HG03139 (cell line): ENCODE measurements around the gene EFCAB5.
"Not testable (repeated sequence)": the region's sequence is repeated elsewhere in the genome, so short reads cannot be mapped to it uniquely, and the experiment has no call there.

ENCODE experiments used
- ATAC-seq: cut with Tn5 transposase; IDR thresholded peaks from one replicate; pipeline ENCODE4 v1.9.1; 2021; ENCODE audit not compliant: unreplicated experiment

Gene EFCAB5

DNA sequence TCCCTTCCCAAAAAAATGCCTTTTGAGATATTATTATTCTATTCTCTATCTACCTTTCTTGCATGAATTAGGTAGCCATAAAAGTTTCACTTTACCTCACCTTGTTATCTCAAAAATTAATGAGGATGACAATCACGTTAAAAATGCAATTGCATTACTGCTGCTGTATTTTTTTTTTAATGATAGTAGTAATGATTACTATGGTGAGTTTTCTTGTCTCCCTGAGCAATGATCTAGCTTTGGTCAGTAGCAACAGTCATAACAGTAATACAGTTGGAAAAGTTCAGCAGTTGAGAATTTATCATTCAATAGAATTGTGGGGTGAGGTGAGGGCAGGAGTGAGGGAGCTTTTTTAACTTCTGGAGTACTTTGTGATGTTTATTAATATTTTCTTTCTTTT, at the start of gene EFCAB5:
Gene EFCAB5, plus strand, starts transcription at position 301 of the 400 bp plus-strand sequence. CDS start 163 bp downstream, outside the sequence.
- ATAC-seq: no peak

DNA sequence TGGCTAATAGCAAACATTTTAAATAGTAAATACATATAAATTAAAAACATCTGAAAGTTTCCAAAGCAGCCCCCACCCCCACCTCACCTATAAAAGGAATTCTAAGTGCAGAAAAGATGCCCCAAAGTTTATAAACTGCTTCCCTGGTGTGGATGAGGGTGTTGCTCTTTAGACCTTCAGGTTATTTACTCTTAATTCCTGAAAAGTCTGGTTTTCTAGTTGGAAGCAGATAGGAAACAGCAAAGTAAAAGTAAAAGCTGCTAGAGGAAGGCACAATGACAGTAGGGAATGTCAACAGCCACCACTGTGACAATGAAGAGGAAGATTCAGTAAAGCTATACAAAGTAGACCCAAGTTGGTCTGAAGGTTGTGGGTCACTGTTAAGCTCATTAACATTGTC, 49.2 kb upstream of the EFCAB5 start:
- no peak for ATAC-seq

DNA sequence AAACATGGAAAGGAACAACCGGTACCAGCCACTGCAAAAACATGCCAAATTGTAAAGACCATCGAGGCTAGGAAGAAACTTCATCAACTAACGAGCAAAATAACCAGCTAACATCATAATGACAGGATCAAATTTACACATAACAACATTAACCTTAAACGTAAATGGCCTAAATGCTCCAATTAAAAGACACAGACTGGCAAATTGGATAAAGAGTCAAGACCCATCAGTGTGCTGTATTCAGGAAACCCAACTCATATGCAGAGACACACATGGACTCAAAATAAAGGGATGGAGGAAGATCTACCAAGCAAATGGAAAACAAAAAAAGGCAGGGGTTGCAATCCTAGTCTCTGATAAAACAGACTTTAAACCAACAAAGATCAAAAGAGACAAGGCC, 44.3 kb upstream of the EFCAB5 start:
- not testable (repeated sequence) for ATAC-seq

DNA sequence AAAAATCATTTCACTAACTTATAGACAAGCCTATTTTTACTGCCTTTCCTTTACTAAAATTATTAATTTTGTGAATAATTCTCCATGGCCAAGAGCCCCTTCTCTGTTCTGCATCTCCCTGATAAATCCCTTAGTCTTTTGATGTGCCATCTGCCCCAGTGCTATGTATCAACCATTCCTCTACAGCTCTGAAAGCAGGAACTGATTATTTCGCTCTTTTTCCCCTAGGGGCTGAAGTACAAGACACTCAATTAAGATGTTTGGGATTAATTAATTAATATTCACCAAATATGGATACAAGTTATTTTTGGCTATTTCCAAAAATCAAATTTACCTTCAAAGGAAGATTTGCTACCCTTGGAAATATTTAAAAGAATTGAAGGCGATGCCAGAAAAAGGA, 38.0 kb upstream of the EFCAB5 start:
- ATAC-seq: no peak

DNA sequence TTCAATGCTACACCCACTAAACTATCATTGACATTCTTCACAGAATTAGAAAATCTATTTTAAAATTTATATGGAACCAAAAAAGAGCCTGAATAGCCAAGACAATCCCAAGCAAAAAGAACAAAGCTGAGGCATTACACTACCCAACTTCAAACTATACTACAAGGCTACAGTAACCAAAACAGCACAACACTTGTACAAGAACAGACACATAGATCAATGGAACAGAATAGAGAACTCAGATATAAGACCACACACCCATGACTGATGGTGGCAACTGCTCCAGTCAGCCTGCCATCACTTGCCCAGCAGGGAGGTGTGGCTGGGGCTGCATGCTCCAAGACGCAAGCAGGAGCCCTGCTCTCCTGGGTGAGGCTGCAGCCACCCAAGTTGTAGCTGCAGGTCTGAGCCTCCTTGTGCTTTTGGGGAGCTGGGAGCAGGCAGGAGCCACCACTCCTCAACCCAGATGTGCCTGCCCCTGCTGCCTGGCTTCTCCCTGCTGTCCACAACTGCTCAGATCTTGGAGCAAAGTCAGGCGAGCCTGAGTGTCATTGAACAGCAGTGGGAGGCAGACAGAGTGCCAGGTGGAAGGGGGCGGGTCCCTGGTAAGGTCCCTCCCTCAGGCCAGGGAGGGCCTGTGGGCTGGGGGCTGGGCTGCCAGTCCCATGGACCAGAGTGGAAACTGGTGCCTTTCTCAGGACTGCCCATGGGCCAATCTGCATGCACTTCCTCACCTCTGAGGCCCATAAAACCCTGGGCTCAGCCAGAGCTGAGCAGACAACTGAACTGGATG, 36.2 kb upstream of the EFCAB5 start:
- ATAC-seq: no peak

DNA sequence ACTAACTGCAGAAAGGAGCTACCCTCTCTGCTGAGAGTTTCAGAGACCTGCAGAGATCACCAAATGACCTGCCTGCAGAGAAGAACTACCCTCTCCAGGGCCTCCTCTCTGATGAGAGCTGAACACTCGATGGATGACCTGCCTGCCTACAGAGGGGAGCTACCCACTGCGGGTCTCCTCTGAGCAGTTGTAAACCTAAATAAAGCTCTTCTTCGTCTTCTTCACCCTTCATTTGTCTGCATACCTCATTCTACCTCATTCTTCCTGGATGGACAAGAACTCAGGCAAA, 35.6 kb upstream of the EFCAB5 start:
- ATAC-seq: no peak

DNA sequence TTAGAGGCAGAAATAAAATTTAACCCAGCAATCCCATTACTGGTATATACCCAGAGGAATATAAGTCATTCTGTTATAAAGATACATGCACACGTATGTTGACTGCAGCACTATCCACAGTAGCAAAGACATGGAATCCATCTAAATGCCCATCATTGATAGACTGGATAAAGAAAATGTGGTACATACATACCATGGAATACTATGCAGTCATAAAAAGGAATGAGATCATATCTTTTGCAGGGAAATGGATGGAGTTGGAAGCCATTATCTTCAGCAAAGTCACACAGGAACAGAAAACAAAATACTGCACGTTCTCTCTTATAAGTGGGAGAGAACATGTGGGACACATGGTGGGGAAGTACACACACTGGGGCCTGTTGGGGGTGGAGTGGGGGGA, 34.5 kb upstream of the EFCAB5 start:
- no peak for ATAC-seq

DNA sequence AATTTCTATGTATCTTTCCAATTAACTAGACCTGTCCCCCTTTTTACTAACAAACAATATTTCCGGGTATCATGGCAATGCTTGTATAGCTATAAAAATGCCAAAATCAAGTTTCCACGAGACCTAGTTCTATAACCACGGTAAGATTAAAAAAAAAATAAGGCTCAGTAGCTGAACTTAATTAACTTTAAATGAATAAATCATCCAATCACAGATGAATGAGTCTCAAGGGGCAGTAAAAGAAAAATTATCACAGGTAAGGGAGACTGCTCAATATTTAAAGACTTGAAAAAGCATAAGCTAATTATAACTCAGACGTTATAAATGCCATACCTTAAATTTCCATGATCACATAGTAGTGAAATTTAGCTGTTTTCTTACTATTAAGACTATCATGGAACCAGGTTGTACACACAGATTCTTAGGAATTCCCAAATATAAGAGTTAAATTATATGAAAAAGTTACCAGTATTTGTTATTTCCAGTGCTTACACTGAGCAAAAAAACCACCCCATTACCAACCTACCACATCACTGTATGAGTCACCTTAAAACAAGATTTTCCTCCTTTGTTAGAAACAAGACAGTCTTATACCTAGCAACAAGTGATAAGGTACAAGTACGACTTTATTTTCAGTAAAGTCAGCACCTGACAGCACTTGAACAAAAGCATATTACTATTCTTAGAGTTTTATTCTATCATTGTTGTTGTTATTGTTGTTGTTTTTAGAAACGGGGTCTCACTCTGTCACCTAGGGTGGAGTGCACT, 32.0 kb upstream of the EFCAB5 start:
- ATAC-seq: no peak

DNA sequence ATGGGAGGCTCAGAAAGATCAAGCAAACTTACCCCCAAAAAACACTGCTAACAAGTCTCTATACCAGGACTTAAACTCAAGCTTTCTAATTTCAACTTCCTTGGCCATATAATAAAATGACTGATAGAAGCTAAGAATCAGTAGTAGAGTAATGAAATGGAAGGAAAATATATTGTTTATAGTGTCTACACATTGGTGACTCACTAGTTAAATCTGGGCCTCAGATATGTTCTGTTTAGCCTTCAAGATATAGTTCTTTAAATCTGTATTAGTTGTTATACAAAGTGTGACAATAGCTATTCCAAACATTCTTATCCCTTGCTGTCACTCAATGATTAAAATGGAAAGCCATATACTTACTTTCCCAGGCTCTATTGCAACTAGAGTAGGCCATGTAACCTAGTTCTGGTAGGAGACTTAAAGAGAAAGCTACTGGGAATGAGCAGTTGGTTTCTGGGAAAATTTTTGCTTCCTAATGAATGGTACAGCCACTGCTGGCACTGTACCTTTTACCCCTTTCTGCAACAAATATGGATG, 29.7 kb upstream of the EFCAB5 start:
- ATAC-seq: no peak

DNA sequence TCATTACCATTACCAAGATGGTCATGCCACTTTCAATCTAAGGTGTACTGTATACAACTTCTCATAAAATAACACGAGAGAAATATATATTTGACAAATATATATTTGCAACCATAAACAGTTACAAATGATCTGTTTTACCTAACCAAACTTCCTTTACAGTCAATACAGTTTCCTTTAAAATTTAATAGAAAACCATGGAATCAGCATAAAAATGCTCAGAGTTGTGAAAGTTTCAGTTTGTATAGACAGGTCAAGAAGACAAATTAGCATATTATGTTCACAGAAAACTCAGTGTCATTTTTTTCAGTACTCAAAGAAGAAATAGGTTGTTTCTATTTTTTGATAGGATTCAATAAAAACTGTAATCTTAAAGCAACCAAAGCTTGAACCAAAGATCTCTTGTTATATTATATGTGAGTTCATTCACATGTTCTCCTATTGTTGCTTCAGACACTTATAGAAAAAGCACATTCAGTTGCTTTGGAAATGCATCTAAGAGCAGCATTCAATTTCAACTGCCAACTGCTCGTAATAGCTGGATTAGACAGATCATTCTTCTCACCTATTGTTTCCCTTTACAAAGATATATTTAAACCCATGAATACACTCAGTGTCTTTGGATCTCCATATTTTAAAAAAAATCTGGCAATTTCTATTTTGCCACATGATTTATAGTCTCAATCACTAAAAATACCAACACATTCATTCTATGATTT, 26.5 kb upstream of the EFCAB5 start:
- no peak for ATAC-seq

DNA sequence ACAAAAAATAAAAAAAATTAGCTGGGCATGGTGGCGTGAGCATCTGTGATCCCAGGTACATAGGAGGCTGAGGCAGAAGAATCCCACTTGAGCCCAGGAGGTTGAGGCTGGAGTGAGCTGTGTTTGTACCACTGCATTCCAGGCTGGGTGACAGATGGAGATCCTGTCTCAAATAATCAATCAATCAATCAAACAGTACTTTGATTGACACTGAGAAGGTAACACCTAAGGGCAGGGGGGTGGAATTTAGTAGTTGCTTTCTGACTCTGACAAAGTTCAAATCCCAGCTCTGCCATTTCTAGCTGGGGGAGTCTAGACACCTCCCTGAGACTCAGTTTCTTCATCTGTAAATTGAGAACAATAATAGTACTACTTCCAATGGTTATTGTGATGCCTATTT, 23.4 kb upstream of the EFCAB5 start:
- no peak for ATAC-seq

DNA sequence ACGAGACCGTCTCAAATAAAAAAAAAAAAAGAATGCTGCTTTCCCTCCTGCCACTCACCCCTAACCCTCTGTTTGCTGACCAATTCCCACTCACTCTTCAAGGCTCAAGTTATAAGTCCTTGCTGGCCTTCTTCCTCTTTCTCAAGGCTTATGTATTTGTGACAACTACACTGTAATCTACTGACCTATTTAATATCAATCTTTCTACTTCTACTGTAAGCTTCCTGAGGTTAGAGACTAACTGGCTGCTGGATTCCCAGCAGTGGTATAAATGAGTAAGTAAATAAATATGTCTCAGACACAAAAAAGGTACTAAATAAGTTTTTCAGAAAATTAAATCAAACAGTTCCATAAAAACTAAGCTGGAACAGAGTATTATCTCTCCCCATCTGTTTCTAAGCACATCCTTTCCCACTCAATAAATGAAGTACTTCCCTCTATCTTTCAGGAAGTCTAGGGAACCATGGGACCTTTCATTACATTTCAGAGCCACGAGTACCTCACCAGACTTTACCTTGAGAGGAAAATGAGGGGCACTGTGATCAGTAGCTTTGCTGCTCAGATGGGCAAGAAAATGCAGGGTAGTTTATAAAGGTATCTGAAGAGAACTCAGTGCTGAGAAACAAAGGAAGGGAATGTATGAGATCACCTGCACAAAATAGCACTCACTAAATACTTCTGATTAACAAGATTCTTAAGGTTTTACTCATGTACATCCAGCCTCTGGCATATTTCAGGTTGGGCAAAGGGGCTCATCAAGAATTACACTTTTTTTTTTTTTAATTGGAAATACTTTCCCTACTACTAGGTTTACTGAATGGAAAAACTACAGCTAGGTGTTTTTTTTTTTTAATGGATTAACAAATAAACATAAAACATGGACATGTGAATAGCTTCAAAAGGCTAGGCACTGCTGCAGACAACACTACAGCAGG, 22.2 kb upstream of the EFCAB5 start:
- no peak for ATAC-seq

DNA sequence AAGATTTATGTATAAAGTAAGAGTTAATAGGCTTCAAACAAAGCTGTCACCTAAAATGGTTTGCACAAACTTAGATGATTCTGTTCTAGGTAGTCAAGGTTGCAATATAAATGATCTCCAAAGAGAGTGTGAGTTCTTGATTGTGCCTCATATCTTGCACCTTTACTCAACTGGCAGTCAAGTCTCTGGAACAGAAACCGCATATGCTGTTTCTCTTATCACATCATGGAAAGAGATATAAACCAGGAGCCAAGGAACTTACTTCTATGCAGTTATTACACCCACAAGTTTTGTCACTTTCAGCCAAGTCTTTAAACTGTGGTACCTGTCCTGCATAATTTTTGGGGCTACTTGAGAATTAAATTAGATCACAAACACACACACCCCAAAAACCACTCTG, 16.6 kb upstream of the EFCAB5 start:
- ATAC-seq: no peak

DNA sequence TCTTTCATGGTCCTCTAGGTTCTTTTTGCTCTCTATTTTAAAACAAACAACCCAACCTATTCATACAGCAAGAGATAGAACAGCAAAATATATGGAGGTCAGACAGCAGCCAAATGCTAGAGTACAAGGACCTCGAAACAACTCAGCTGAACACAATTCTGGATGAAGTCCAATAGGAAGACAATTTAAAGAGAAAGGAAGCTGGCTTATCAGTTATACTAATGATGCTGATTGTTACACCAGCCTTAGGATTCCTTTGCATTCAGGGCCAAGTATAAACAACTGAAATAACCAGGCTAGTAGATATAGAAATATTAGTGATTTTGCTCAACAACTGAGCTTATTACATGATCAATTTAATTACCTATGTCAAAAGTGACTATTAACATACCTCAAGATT, 13.9 kb upstream of the EFCAB5 start:
- ATAC-seq: no peak

DNA sequence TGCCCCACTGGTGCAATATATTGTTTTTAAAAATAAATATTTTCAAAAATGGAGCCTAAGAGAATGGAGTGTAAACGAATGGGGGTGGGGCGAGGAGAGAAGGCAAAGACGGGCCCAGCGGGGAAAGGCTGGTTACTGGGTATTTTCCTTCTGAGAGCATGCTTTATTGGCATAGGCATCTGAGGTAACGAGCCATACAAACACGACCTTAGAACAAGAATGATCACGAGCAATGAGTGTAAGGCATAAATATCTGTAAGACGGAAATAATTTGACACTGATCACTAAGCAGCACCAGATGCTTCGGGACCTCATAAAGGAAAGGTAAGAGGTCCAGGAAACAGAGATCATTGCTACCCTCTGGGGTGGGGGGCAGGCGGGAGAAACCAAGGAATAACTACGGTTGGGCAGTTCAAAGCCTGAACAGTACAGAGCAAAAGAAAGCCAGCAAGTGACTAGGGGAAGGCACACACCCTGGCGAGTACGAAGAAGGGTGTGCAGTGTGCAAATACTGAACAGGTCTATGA, 12.4 kb upstream of the EFCAB5 start:
- ATAC-seq: no peak

DNA sequence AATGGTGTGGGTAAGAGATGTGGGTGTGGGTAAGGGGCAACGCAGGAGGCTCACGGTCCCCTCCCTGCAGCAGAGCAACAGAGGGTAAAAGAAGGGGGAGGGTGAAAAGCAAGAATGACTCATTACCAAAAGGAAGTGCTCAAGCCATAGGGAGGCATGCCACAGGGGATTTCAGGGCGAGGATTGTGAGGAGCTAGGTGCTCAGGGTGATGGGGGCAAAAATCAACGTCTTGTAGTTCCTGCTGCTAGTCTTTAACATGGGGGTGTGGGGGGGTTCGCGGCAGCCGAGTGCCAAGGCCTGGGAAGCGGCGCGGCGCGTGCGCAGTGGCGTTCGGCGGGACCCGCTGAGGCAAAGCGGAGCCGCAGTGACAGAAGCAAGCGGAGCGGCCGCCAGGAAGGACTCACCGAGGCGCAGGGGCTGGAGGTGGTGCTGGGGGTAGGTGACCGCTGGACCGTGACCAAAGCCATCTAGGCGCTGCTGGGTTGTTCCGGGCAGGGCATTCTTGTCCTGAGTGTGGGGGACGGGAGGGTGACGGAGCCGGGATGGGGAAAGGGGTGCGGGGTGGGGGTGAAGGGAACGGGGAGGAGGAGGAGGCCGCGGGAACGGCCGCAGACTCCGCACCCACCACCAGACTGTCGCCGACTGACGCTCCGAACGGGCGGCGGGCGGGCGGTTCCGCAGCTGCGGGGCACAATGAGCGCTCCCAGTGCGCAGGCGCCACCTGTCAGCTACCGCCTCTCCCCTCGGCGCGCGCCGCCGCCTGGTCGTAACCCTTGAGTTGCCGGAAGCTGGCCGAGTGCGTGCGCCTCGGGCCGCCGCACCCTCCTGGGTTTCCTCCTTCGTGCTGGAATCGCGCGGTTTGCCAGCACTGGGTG, 11.7 kb upstream of the EFCAB5 start, which contains the start of gene SSH2:
Gene SSH2, minus strand, starts transcription at position 696 of the 876 bp plus-strand sequence. Its CDS starts 228 bp downstream, at position 468.
- ATAC-seq: peak; percentile 55

DNA sequence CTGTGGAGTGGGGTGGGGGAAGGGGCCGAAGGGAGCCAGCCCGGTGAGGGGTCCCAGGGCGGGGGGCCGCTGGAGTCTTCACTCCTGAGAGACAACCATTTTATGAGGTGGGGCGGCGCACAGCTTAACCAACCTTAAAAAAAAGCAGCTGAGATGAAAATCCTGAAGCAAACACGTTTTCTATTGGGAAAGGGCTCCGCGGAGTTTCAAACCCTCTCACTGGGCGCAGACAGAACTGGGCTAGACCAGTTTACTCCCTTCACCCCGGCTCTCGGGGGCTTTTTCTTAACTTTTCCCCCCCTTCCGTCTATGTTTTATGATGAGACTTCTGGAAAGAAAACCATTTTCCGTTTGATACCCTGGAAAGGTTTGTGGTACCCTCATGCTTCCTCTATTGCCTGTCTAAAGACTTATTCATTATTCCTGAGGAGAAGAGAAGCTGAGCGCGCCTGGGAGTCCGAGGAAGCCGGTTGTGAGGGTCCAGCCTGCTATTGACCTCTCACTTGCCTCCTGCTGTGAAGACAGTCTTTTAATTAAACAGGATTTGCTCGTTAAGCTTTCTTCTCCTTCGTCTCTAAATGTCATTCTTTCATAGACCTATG, 10.9 kb upstream of the EFCAB5 start:
- no peak for ATAC-seq

DNA sequence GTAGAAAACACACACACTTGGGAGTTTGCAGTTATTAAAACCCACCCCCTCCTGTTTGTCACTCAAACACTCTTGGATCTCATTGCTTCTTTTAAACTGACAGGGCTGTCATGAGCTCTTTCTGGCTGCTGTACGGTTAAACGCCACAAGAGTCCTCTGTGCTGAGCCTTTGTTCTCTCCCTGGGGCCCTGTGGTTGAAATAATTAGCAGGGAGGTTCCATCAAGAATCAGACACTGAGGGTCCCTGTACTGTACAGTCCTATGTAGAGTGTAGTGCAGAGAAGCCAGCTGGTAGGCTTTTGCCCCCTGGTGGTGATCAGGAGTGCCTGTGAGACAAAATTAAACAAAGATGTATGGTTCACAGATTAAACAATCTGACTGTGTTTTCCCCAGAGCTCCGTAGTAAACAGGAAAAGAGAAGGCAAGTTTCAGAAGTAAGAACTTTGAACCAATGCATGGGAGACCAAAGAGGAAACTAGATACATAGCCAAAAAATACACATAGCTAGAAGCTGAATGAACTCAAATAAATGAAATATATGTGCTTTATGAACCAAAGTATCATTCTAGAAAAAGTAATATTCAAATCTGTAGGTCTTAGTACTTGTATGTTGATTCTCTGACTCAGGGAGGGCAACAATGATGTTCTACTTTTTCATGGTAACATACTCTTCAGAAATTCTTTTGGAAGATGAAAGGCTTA, 10.1 kb upstream of the EFCAB5 start:
- peak; percentile 61 for ATAC-seq
